GM19193 (cell line): Measurements from ENCODE around the gene ZNF883.

ENCODE experiments used
- POLR2A ChIP-seq: IDR thresholded peaks from 4 replicates; pipeline ENCODE4 v1.6.1; 2011; ENCODE audit not compliant: insufficient read depth, insufficient read length; ENCODE audit errors: extremely low read depth

ZNF883 gene

DNA sequence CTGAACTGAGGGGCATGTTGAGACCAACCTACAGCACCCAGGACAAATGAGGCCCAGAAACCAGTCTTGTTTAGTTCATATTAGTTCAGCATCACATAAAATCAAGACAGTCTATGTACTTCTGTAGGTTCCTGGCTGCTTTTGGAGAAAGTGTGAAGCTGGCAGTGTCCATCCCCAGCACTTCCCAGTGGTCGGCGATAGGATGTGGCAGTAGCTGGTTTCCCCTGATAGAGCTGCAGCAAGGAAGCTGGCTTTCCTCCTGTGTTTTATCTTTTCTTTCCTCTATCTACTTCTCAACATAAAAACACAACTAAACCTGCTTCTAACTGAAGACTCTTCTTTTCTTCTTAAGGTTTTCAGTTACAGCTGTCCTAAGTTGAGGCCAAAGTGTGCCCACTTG lies 78.3 kb downstream of the ZNF883 start:
- TF ChIP-seq POLR2A, result no peak

DNA sequence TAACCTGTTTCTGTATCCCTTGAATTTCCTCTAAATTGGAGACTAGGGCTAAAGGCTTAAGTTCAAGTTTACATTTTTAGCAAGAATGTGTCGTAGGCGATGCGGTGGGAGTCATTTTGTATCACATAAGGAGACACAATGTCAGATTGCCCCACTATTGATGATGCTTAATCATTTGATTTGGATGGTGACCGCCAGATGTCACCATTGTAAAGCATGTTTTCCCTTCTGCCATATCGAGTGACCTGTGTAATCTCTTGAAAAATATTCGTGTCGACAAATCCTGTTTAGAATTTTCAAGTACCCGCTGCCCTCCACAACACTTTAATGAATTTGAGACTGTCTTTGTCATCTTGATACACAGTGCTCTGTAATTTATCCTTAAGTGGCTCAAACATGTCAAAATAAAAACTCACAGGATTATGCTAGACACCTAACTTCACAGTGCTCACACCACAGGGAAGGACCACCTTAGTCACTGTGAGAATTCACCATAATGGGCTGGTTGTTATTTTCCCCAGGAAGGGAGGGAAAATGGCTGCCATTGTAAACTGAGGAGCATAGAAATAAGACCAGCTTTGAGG lies 86.8 kb downstream of the ZNF883 start:
- no peak for TF ChIP-seq POLR2A

DNA sequence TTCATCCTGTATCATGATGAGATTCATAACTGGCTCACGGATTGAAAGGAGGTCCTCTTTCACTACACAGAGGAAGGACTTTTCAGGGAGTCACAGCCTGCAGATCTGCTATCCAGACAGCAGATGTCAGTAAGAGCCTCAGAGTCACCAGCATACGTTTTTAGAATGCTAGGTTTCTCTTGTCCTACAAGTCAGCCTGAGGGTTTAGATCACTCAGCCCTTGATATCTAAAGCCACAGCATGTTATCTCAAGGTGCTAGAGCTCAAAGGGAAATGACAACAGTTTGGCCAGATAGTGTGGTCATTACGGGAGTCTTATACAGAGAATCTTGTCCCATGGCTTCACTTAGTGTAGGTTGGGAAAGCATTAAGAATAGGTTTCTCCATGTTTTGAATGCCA lies 90.4 kb downstream of the ZNF883 start:
- TF ChIP-seq POLR2A, result no peak

- no peak for TF ChIP-seq POLR2A
These were observed 94.0 kb downstream of the ZNF883 start for GRCh38 chr9:112917987-112918362.

GRCh38 chr9:112917047-112917986 lies 94.7 kb downstream of the ZNF883 start:
- no peak for TF ChIP-seq POLR2A

DNA sequence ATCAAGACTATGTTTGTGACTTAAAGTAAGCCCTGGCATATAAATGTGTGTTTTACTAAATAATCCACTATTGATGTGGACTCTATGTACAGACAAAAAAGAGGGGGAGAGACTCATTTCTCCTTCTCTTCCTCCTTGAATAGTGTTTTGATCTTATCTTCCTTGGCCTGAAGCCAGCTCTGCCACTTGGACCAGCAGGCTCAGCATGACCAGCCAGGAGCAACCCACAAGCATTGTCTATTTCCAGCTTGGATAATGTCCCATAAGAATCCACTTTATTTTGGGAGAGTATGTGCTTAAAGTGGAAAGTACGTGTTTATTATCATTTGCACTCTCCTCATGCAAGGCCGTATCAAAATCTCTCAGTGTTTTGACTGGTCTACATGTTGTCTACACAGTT lies 97.5 kb downstream of the ZNF883 start:
- no peak for TF ChIP-seq POLR2A

DNA sequence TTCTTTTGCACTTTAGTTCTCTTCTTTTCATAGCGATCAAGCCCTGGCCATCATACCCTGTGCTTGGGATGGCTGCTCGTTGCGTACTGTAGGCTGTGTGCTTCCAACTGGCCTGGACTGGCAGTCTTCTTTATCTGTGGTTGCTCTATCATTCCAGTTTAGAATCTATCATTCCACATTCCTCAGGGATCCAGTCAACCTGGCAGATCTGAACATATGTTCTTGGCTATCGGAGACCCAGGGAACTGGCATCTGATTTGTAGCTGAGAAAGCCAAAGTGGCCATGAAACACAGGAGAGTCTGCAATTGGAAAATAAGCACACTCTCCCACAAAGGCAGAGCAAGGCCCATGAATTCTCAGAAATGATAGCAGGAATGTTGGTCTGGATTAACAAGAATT lies 98.7 kb downstream of the ZNF883 start:
- TF ChIP-seq POLR2A, result no peak

DNA sequence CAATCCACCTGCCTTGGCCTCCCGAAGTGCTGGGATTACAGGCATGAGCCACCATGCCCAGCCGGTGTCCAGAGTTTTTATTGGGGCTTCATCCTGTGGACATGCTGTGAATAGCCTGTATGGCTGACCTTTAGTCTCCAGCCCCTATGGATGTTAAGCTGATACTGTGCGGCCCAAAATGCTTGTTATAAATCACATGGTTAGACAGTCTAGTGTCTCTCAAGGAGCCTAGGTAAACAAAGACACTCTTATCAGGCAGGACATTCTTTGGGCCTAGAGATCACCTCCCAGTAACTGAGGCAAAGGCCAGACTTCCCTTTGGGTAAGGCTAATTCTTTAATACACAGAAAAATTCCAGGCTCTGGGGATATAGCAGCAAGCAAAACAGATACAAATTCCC lies 99.4 kb downstream of the ZNF883 start:
- TF ChIP-seq POLR2A, result no peak

DNA sequence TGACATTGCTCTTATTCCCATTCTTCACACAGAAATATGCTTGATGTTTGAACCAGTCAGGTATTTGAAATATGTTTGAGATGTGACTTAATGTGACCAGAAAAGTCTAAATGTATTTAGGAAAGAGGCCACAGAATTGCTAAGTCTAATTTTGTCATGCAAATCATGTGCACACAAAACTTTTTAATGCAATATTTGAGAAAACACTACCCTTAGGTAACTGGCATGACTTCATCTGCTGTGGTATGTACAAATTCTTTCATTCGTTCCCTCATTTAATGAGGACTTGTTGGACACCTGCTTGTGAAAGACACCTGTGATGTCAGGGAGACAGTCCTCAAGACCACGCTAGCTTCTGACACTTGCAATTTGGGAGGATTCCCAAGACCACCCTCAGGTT lies 100.3 kb downstream of the ZNF883 start:
- no peak for TF ChIP-seq POLR2A
